Caki2 (cell line): ENCODE data around the gene BTNL8. TPM values are rescaled to one million over a fixed set of nuclear protein-coding genes. Genes with fewer than 3 reads are reported as not detected.

Experiments
- total RNA-seq: library from RNA; depleted of rRNA; stranded (reverse); fragments of >200 nt; shearing (Covaris generic); gene quantifications from 2 replicates; pipeline ENCODE4 v1.2.3, GENCODE V29; 2014; ENCODE audit warnings: low replicate concordance; rRNA removed

The BTNL8 gene
- total RNA-seq, 1 experiment from 2014 or later, result not detected

Other genes starting within 250 kb of the BTNL8 start
- gene FLT4, start 249.6 kb upstream of the BTNL8 start, total RNA-seq, result 2.3 TPM in 1 of 2 replicates, not detected in the other
- not detected in 2 replicates for gene OR2Y1, start 159.1 kb upstream of the BTNL8 start, total RNA-seq
- 155 and 157 TPM in 2 replicates for gene MGAT1, start 96.4 kb upstream of the BTNL8 start, total RNA-seq
- 6.7 and 9.8 TPM in 2 replicates for gene ZFP62, start 37.9 kb upstream of the BTNL8 start, total RNA-seq
- not detected in 2 replicates for gene BTNL3, start 89.7 kb downstream of the BTNL8 start, total RNA-seq
- gene BTNL9, start 141.1 kb downstream of the BTNL8 start, total RNA-seq, result not detected in 2 replicates
- not detected in 2 replicates for gene OR2V1, start 232.0 kb downstream of the BTNL8 start, total RNA-seq
- gene OR2V2, start 248.4 kb downstream of the BTNL8 start, total RNA-seq, result not detected in 2 replicates